Tibial nerve (tissue), 4 donors: Measurements from ENCODE around the gene KCNJ18.
"Not testable (repeated sequence)": the region's sequence is repeated elsewhere in the genome, so short reads cannot be mapped to it uniquely, and the experiment has no call there.

Experiments used
- CTCF ChIP-seq, 5 experiments: fragments of 200-600 bp in 3 of 5; fragments of 450-650 bp in 2 of 5; sonication (generic) in 3 of 5; IDR thresholded peaks; one replicate each; pipeline ENCODE4 v1.5.1; 2016 to 2019; ENCODE audit warnings: antibody characterized with exemption in 5 of 5, mild to moderate bottlenecking in 3 of 5, moderate library complexity in 2 of 5
- EP300 ChIP-seq, 2 donors: sonication (generic); formaldehyde crosslinking; IDR thresholded peaks; one replicate each; pipeline ENCODE4 v1.6.1; 2017; ENCODE audit warnings: antibody characterized with exemption in 2 of 2, mild to moderate bottlenecking in 1 of 2
- POLR2A ChIP-seq, 2 donors: fragments of 450-650 bp; IDR thresholded peaks; one replicate each; pipeline ENCODE4 v1.6.1; 2017; ENCODE audit warnings: antibody characterized with exemption in 2 of 2, mild to moderate bottlenecking in 2 of 2, moderate library complexity in 2 of 2

- not testable (repeated sequence) for TF ChIP-seq CTCF, EP300, POLR2A (IDR thresholded peaks at IDR 0.05)
Observed at GRCh38 chr17:21737015-21737580, 44.8 kb downstream of the KCNJ18 start.
